Anterior cingulate cortex (tissue), 58 donors: Measurements from ENCODE around the gene SPTB.

Source experiments
- DNase-seq, 58 donors: peaks; one replicate each; lab custom pipeline; 2025; lab: John Stamatoyannopoulos, UW

The SPTB gene

GRCh38 chr14:64736271-64737169 is 143.2 kb downstream of the SPTB start:
- DNase-seq, result no peak

- no peak for DNase-seq
These were observed 144.7 kb downstream of the SPTB start for GRCh38 chr14:64734990-64735389.

- no peak for DNase-seq
These were observed 145.8 kb downstream of the SPTB start for GRCh38 chr14:64733899-64734298.

- DNase-seq, result no peak
These were observed 146.4 kb downstream of the SPTB start for GRCh38 chr14:64733321-64733720.

- DNase-seq, result no peak
These were observed 147.1 kb downstream of the SPTB start for GRCh38 chr14:64732536-64733120.

GRCh38 chr14:64732066-64732465 is 147.6 kb downstream of the SPTB start:
- DNase-seq, result no peak

- no peak for DNase-seq
These were observed 148.5 kb downstream of the SPTB start for GRCh38 chr14:64731141-64731581.

- DNase-seq, result no peak
These were observed 149.0 kb downstream of the SPTB start for GRCh38 chr14:64730681-64731080.

- DNase-seq, result no peak
These were observed 149.7 kb downstream of the SPTB start for GRCh38 chr14:64730061-64730440.

GRCh38 chr14:64729386-64730060 is 150.2 kb downstream of the SPTB start:
- no peak for DNase-seq

GRCh38 chr14:64728856-64729255 is 150.9 kb downstream of the SPTB start:
- DNase-seq, result no peak

- no peak for DNase-seq
These were observed 151.6 kb downstream of the SPTB start for GRCh38 chr14:64728106-64728505.

GRCh38 chr14:64727551-64728071 is 152.1 kb downstream of the SPTB start:
- DNase-seq, result no peak

- peak in 3 of 58 donors; percentile 24 to 34 (median 30) for DNase-seq
These were observed 153.2 kb downstream of the SPTB start for GRCh38 chr14:64726585-64726890.

- DNase-seq, result no peak
These were observed 153.7 kb downstream of the SPTB start for GRCh38 chr14:64725879-64726584.

- DNase-seq, result no peak
These were observed 154.4 kb downstream of the SPTB start for GRCh38 chr14:64725261-64725815.

- DNase-seq, result no peak
These were observed 155.2 kb downstream of the SPTB start for GRCh38 chr14:64724578-64724930.

GRCh38 chr14:64723691-64724577 is 155.8 kb downstream of the SPTB start:
- DNase-seq, result peak in 14 of 58 donors; percentile 8 to 56 (median 32)

- no peak for DNase-seq
These were observed 156.8 kb downstream of the SPTB start for GRCh38 chr14:64722842-64723447.
